Right lobe of liver (tissue), 6 donors: Measurements from ENCODE around the gene TAS1R3. TPM values are rescaled to one million over a fixed set of nuclear protein-coding genes. Genes with fewer than 3 reads are reported as not detected.

Experiments used
- ATAC-seq, 4 donors: fragments of 200-7000 bp; cut with Tn5 transposase; one replicate each; pipeline ENCODE4 v1.9.1; 2020; ENCODE audit warnings: mild to moderate bottlenecking in 4 of 4, moderate library complexity in 4 of 4
- DNase-seq, 3 donors: peaks; one replicate each; pipeline ENCODE4 v3.0.0-alpha.2; 2020
- H3K27ac ChIP-seq, 3 donors: fragments of 200-600 bp; one replicate each; pipeline ENCODE4 v1.8.0; 2022
- H3K27me3 ChIP-seq, 2 donors: fragments of 200-600 bp; one replicate each; pipeline ENCODE4 v1.8.0; 2022
- H3K36me3 ChIP-seq, 4 donors: fragments of 200-600 bp; sonication (generic) in 1 of 4; one replicate each; pipeline versions ENCODE4 v1.5.1 to v1.8.0; 2017 to 2022; ENCODE audit warnings: control low read depth in 1 of 4
- H3K4me1 ChIP-seq, 4 donors: fragments of 200-600 bp; sonication (generic) in 1 of 4; one replicate each; pipeline versions ENCODE4 v1.5.1 to v1.8.0; 2017 to 2022; ENCODE audit warnings: control low read depth in 1 of 4
- H3K4me3 ChIP-seq, 3 donors: fragments of 200-600 bp; one replicate each; pipeline ENCODE4 v1.8.0; 2022
- H3K9me3 ChIP-seq, 4 donors: fragments of 200-600 bp; sonication (generic) in 1 of 4; one replicate each; pipeline versions ENCODE4 v1.5.1 to v1.8.0; 2017 to 2022; ENCODE audit warnings: control low read depth in 1 of 4
- POLR2A ChIP-seq: fragments of 450-650 bp; IDR thresholded peaks from one replicate; pipeline ENCODE4 v1.6.1; 2017; ENCODE audit warnings: antibody characterized with exemption, mild to moderate bottlenecking
- WGBS: methylation state at CpG from one replicate; pipeline ENCODE4 v1.1.6; 2018; ENCODE audit warnings: low coverage, low lambda C conversion rate; ENCODE audit not compliant: insufficient coverage; ENCODE audit errors: missing lambda C conversion rate; 5-methylcytosine and 5-hydroxymethylcytosine counted together
- intact Hi-C, 2 donors: fragments of 100-400 bp; cut with DNase I; formaldehyde crosslinking; loops; one replicate each; pipeline versions ENCODE4 v1.11.2 to v1.14.1; 2022
- total RNA-seq, 6 experiments: library from RNA; depleted of rRNA in 2 of 6; stranded (reverse); fragments of >200 nt in 2 of 6; fragmentation: NEBNext Ultra II Directional in 3 of 6; extraction: Animal tissue kit (Norgen Biotek cat#: 25700) in 3 of 6; gene quantifications; one replicate each; pipeline versions ENCODE4 v1.1.0 to v1.2.4, GENCODE V29; 2016 to 2023
- TF ChIP-seq, protein P1 (sequence below), 4 donors: fragments of 200-600 bp in 3 of 4; fragments of 450-650 bp in 1 of 4; IDR thresholded peaks; one replicate each; pipeline versions ENCODE4 v1.5.1 to v1.8.0; 2016 to 2022; ENCODE audit warnings: antibody characterized with exemption in 4 of 4, mild to moderate bottlenecking in 2 of 4
- donor health status: DM: no; HTN: yes; CAD: no.
- donor health status: DM: no; HTN: no; CAD: no.
- donor health status: DM: no; HTN: no; CAD: no.
- donor health status: DM: no; HTN: yes; CAD: no.
- donor health status: DM: no; HTN: yes; CAD: no.

Gene TAS1R3
- total RNA-seq, 6 experiments from 2014 or later, result 0.10 to 2.7 (median 0.33) TPM

DNA sequence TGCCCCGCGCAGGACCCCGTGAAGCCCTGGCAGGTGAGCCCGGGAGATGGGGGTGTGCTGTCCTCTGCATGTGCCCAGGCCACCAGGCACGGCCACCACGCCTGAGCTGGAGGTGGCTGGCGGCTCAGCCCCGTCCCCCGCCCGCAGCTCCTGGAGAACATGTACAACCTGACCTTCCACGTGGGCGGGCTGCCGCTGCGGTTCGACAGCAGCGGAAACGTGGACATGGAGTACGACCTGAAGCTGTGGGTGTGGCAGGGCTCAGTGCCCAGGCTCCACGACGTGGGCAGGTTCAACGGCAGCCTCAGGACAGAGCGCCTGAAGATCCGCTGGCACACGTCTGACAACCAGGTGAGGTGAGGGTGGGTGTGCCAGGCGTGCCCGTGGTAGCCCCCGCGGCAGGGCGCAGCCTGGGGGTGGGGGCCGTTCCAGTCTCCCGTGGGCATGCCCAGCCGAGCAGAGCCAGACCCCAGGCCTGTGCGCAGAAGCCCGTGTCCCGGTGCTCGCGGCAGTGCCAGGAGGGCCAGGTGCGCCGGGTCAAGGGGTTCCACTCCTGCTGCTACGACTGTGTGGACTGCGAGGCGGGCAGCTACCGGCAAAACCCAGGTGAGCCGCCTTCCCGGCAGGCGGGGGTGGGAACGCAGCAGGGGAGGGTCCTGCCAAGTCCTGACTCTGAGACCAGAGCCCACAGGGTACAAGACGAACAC lies 1.8 kb downstream of the TAS1R3 start:
- ATAC-seq (peak; percentile 42 to 61 (median 56)), DNase-seq (peak in 2 of 3 donors; percentile 75 to 80)
- no peak overlapping the region for H3K4me3 ChIP-seq
- H3K9me3 ChIP-seq, result no peaks in the 10 kb centered on the region
- H3K36me3 ChIP-seq, result peaks cover 0 to 3% (median 2%) of the 10 kb centered on the region in 4 donors
- WGBS, result 24% methylated on average over 11 of the region's 48 CpGs
- H3K27me3 ChIP-seq, result no peaks in the 10 kb centered on the region
- H3K4me1 ChIP-seq, result peaks cover 0 to 5% (median 0%) of the 10 kb centered on the region in 4 donors
- intact Hi-C loops, result no loop called here
- H3K27ac ChIP-seq, result no peak overlapping the region
- peak; percentile 30 for TF ChIP-seq POLR2A
- TF ChIP-seq, protein P1, sequence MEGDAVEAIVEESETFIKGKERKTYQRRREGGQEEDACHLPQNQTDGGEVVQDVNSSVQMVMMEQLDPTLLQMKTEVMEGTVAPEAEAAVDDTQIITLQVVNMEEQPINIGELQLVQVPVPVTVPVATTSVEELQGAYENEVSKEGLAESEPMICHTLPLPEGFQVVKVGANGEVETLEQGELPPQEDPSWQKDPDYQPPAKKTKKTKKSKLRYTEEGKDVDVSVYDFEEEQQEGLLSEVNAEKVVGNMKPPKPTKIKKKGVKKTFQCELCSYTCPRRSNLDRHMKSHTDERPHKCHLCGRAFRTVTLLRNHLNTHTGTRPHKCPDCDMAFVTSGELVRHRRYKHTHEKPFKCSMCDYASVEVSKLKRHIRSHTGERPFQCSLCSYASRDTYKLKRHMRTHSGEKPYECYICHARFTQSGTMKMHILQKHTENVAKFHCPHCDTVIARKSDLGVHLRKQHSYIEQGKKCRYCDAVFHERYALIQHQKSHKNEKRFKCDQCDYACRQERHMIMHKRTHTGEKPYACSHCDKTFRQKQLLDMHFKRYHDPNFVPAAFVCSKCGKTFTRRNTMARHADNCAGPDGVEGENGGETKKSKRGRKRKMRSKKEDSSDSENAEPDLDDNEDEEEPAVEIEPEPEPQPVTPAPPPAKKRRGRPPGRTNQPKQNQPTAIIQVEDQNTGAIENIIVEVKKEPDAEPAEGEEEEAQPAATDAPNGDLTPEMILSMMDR (IDR thresholded peaks at IDR 0.05), result no peak

DNA sequence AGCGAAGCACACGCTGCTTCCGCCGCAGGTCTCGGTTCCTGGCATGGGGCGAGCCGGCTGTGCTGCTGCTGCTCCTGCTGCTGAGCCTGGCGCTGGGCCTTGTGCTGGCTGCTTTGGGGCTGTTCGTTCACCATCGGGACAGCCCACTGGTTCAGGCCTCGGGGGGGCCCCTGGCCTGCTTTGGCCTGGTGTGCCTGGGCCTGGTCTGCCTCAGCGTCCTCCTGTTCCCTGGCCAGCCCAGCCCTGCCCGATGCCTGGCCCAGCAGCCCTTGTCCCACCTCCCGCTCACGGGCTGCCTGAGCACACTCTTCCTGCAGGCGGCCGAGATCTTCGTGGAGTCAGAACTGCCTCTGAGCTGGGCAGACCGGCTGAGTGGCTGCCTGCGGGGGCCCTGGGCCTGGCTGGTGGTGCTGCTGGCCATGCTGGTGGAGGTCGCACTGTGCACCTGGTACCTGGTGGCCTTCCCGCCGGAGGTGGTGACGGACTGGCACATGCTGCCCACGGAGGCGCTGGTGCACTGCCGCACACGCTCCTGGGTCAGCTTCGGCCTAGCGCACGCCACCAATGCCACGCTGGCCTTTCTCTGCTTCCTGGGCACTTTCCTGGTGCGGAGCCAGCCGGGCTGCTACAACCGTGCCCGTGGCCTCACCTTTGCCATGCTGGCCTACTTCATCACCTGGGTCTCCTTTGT lies 2.6 kb downstream of the TAS1R3 start:
- ATAC-seq, result peak; percentile 3 to 45 (median 12)
- intact Hi-C loops, result no loop called here
- Histone ChIP-seq H3K36me3 (peaks cover 0 to 6% (median 1%) of the 10 kb centered on the region in 4 donors), H3K4me3 (no peak overlapping the region), H3K27me3 (no peaks in the 10 kb centered on the region), H3K9me3 (no peaks in the 10 kb centered on the region), H3K4me1 (peaks cover 0 to 5% (median 0%) of the 10 kb centered on the region in 4 donors), H3K27ac (no peak overlapping the region)
- DNase-seq, result no peak
- WGBS, result 70% methylated on average over 7 of the region's 36 CpGs
- TF ChIP-seq, protein P1 (IDR thresholded peaks at IDR 0.05), result no peak
- TF ChIP-seq POLR2A, result no peak

DNA sequence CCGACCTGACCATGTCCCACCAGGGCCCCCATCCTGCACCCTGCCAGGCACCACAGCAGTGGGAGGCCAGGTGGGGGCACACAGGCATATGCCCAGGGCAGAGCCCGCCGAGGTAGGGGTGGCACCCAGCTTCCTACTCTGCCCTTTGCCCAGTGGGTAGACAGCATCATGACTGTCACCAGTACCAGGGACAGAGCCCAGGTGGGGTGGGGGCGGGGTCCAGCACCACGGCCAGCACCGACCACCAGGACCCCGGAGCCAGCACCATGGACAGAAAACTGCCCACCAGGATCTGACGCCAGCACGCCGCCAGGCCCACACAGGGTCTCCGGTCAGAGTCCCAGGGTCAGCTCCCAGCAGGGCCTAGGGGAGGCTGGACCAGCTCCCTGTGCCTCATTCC lies 3.8 kb downstream of the TAS1R3 start:
- Histone ChIP-seq H3K4me3 (no peak overlapping the region), H3K4me1 (peaks cover 0 to 5% (median 0%) of the 10 kb centered on the region in 4 donors), H3K9me3 (no peaks in the 10 kb centered on the region), H3K27me3 (no peaks in the 10 kb centered on the region), H3K27ac (no peak overlapping the region), H3K36me3 (peaks cover 0 to 15% (median 1%) of the 10 kb centered on the region in 4 donors)
- intact Hi-C loops, result no loop called here
- DNase-seq (no peak), ATAC-seq (no peak)
- 60% methylated on average over 1 of the region's 11 CpGs for WGBS
- TF ChIP-seq POLR2A, result no peak
- TF ChIP-seq, protein P1 (IDR thresholded peaks at IDR 0.05), result no peak

DNA sequence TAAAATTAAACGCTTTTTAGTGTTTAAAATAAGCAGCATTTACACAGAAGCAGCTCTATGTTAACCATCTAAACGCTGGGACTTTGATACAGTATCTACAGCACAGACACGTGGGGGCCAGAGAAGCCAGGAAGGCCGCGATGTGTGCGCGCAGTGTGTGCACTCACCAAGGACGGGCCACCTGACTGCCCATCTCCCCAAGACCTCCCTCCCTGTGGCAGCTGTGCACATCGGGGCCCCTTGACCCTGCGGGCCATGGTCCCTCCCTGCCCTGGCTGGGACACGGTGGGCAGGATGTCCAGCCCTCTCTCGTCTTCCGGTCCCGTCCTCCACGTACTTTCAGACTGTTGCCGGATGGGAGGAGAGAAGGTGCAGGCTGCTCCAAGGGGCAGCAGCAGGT lies 4.2 kb downstream of the TAS1R3 start:
- Histone ChIP-seq H3K27ac (no peak overlapping the region), H3K4me1 (peaks cover 0 to 5% (median 0%) of the 10 kb centered on the region in 4 donors), H3K27me3 (no peaks in the 10 kb centered on the region), H3K36me3 (peaks cover 0 to 15% (median 1%) of the 10 kb centered on the region in 4 donors), H3K4me3 (no peak overlapping the region), H3K9me3 (no peaks in the 10 kb centered on the region)
- ATAC-seq (no peak), DNase-seq (no peak)
- TF ChIP-seq POLR2A, result no peak
- TF ChIP-seq, protein P1 (IDR thresholded peaks at IDR 0.05), result no peak
- 60% methylated on average over 1 of the region's 16 CpGs for WGBS
- intact Hi-C loops, result no loop called here
